Ishikawa (cell line): ENCODE results near the gene TRIL.
A peak's percentile ranks its signal among the peaks of the same experiment; 100 is the strongest.

Experiments used
- CEBPB ChIP-seq: IDR thresholded peaks from 2 replicates; pipeline ENCODE4 v1.6.1; 2012
- CREB1 ChIP-seq: IDR thresholded peaks from 2 replicates; pipeline ENCODE4 v1.6.1; 2012; ENCODE audit warnings: low read depth
- EGR1 ChIP-seq: IDR thresholded peaks from 2 replicates; pipeline ENCODE4 v1.6.1; 2012
- EP300 ChIP-seq: IDR thresholded peaks from 2 replicates; pipeline ENCODE4 v1.6.1; 2012; ENCODE audit warnings: borderline replicate concordance
- FOXM1 ChIP-seq: IDR thresholded peaks from 2 replicates; pipeline ENCODE4 v1.6.1; 2012; ENCODE audit warnings: low read depth, borderline replicate concordance
- NFIC ChIP-seq: IDR thresholded peaks from 2 replicates; pipeline ENCODE4 v1.6.1; 2012
- RAD21 ChIP-seq: IDR thresholded peaks from 2 replicates; pipeline ENCODE4 v1.6.1; 2012; ENCODE audit warnings: low read depth
- REST ChIP-seq: IDR thresholded peaks from 2 replicates; pipeline ENCODE4 v1.6.1; 2012; ENCODE audit warnings: low read depth, mild to moderate bottlenecking
- TAF1 ChIP-seq: IDR thresholded peaks from 2 replicates; pipeline ENCODE4 v1.6.1; 2012; ENCODE audit warnings: low read depth, mild to moderate bottlenecking
- TCF12 ChIP-seq: IDR thresholded peaks from 2 replicates; pipeline ENCODE4 v1.6.1; 2012; ENCODE audit warnings: low read depth
- TEAD4 ChIP-seq: IDR thresholded peaks from 2 replicates; pipeline ENCODE4 v1.6.1; 2012
- YY1 ChIP-seq: IDR thresholded peaks from 2 replicates; pipeline ENCODE4 v1.6.1; 2012; ENCODE audit warnings: low read depth
- ZBTB7A ChIP-seq: IDR thresholded peaks from 2 replicates; pipeline ENCODE4 v1.6.1; 2012; ENCODE audit warnings: low read depth
- TF ChIP-seq, protein P1 (sequence below): IDR thresholded peaks from 2 replicates; pipeline ENCODE4 v1.6.1; 2012
- TF ChIP-seq, protein P2 (sequence below): IDR thresholded peaks from 2 replicates; pipeline ENCODE4 v1.6.1; 2012

TRIL gene

DNA sequence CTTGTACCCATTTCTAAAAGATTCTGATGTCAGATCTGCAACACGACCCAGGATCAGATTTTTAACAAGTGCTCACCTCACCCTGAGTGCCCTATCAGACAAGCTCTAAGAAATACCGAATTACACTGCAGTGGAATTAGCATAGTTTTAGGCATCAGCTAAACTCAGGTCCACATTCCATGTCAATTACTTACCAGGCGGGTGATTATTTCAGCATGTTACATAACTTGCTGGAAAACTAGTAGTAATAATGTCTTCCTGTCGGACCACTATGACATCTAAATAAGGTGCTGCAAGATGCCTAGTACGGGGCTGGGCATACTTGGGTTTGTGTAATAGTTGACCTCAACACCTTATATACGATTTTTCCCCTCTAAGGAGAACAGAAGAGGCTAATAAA lies 21.0 kb downstream of the TRIL start:
- TF ChIP-seq TEAD4 = no peak
- no peak for TF ChIP-seq FOXM1
- TF ChIP-seq CEBPB = no peak
- TF ChIP-seq YY1 = no peak
- TF ChIP-seq NFIC = no peak
- TF ChIP-seq EGR1 = no peak
- no peak for TF ChIP-seq RAD21
- no peak for TF ChIP-seq TAF1
- TF ChIP-seq TCF12 = no peak
- TF ChIP-seq REST = no peak
- no peak for TF ChIP-seq ZBTB7A
- TF ChIP-seq EP300 = no peak
- TF ChIP-seq CREB1 = no peak
- TF ChIP-seq, protein P1, sequence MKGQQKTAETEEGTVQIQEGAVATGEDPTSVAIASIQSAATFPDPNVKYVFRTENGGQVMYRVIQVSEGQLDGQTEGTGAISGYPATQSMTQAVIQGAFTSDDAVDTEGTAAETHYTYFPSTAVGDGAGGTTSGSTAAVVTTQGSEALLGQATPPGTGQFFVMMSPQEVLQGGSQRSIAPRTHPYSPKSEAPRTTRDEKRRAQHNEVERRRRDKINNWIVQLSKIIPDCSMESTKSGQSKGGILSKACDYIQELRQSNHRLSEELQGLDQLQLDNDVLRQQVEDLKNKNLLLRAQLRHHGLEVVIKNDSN = no peak
- TF ChIP-seq, protein P2, sequence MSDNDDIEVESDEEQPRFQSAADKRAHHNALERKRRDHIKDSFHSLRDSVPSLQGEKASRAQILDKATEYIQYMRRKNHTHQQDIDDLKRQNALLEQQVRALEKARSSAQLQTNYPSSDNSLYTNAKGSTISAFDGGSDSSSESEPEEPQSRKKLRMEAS = no peak

DNA sequence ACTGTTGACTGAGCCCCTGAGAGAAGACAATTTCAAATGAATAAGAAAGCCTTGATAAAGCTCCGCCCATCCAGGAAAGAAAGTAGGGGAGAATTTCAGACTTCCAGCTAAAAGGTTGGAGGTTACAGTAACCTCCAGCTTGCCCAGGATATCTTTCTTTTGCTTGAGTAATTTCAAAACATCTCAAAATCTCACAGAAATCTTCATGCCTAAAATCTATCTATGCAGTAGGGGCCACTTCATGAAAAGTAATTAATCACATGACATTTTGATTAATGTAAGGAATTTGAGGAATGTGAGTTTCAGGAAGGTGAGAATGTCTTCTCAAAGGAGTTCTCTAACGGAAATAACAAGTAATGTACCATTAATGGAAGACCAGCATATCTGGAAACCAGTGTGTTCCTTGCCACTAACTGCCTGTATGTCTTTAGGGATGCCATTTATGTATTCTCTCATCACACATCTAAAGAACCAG lies 24.2 kb downstream of the TRIL start:
- no peak for TF ChIP-seq YY1
- TF ChIP-seq TEAD4 = peak; percentile 44; the same call in 1 of the 2 replicates

- no peak for TF ChIP-seq RAD21
- no peak for TF ChIP-seq YY1
- no peak for TF ChIP-seq TAF1
- TF ChIP-seq ZBTB7A = no peak
- no peak for TF ChIP-seq TEAD4
- TF ChIP-seq NFIC = no peak
- no peak for TF ChIP-seq REST
- no peak for TF ChIP-seq FOXM1
- no peak for TF ChIP-seq EGR1
Measured at GRCh38 chr7:28931565-28931964, 26.6 kb downstream of the TRIL start.

GRCh38 chr7:28926871-28927597 lies 31.1 kb downstream of the TRIL start:
- TF ChIP-seq TEAD4 (no peak), NFIC (no peak), TAF1 (peak; percentile 23; the same call in 1 of the 2 replicates), TCF12 (peak; percentile 43; the same call in 1 of the 2 replicates), RAD21 (peak; percentile 89)
- TF ChIP-seq, protein P2 = peak; percentile 91

GRCh38 chr7:28922624-28923331 lies 35.4 kb downstream of the TRIL start:
- TF ChIP-seq EP300 (no peak), CEBPB (0 out of 2 replicates have a peak, but pooled peaks have one; percentile 15), TAF1 (no peak), YY1 (no peak), ZBTB7A (no peak), REST (no peak), EGR1 (no peak), NFIC (no peak), RAD21 (peak; percentile 93), FOXM1 (no peak)
- TF ChIP-seq, protein P1 = no peak
